Measurements from ENCODE around the gene TAF3.

The TAF3 gene

GRCh38 chr10:8055420-8056349 is 237.4 kb downstream of the TAF3 start:
- Histone ChIP-seq H3K4me3 (ENCODE audit: low read depth, low read length) (peak overlapping the region; percentile 89), H3K36me3 (peaks cover 59% of the 10 kb centered on the region), H3K27me3 (no peaks in the 10 kb centered on the region), H3K9me3 (no peaks in the 10 kb centered on the region), H3K4me1 (0 out of 2 replicates have a peak, but pooled peaks cover 4% of the 10 kb centered on the region)
- TF ChIP-seq, protein P1, sequence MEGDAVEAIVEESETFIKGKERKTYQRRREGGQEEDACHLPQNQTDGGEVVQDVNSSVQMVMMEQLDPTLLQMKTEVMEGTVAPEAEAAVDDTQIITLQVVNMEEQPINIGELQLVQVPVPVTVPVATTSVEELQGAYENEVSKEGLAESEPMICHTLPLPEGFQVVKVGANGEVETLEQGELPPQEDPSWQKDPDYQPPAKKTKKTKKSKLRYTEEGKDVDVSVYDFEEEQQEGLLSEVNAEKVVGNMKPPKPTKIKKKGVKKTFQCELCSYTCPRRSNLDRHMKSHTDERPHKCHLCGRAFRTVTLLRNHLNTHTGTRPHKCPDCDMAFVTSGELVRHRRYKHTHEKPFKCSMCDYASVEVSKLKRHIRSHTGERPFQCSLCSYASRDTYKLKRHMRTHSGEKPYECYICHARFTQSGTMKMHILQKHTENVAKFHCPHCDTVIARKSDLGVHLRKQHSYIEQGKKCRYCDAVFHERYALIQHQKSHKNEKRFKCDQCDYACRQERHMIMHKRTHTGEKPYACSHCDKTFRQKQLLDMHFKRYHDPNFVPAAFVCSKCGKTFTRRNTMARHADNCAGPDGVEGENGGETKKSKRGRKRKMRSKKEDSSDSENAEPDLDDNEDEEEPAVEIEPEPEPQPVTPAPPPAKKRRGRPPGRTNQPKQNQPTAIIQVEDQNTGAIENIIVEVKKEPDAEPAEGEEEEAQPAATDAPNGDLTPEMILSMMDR (IDR thresholded peaks at IDR 0.05; ENCODE audit: low read depth, low read length) = no peak
- DNase-seq = no peak

DNA sequence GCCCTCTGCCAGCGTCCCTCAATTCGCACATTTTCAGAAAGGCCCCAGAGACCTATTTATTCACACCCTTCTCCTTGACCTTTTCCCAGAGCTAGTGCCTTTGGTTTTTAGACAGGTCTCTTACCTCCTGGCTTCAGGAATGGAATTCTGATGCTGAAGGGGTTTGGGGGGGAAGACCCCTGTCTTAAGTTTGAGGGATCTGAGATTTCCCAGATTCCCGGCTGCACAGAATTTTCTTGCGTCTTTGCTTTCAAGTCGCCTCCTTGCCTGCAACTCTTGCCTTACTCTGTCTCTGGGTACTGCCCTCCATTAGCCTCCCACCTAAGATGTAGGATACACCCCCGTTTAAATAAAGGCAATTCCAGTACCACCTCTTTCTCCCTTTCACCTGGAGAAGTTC is 238.1 kb downstream of the TAF3 start:
- H3K36me3 ChIP-seq = peaks cover 66% of the 10 kb centered on the region
- H3K27me3 ChIP-seq = no peaks in the 10 kb centered on the region
- H3K9me3 ChIP-seq = no peaks in the 10 kb centered on the region
- H3K4me3 ChIP-seq (ENCODE audit: low read depth, low read length) = peak overlapping the region; percentile 89
- 0 out of 2 replicates have a peak, but pooled peaks cover 4% of the 10 kb centered on the region for H3K4me1 ChIP-seq
- TF ChIP-seq, protein P1 (IDR thresholded peaks at IDR 0.05; ENCODE audit: low read depth, low read length) = no peak
- no peak for DNase-seq

DNA sequence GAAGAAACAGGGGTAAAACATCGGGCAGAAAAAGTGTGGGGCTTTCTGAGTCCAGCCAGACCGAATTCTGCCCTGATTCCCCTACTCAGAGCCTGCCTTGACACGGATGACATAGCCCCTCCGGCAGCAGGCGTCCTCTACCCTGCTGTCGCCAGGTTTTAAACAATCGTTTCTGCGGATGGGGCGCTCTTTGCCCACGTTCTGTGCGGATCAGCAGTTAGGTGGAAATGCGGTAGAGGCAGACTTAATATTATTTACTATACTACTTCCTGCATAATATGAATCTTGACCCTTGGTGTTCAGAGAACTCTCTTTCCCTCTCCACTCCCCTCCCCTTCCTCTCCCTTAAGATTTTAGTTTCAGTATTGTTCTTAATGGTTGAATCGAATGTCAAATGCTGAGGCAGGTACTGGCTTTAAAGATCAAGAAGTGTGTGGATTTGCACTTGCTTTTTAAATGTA is 238.6 kb downstream of the TAF3 start:
- 0 out of 2 replicates have a peak, but pooled peaks cover 4% of the 10 kb centered on the region for H3K4me1 ChIP-seq
- no peaks in the 10 kb centered on the region for H3K9me3 ChIP-seq
- TF ChIP-seq, protein P1 (IDR thresholded peaks at IDR 0.05; ENCODE audit: low read depth, low read length) = no peak
- no peak for DNase-seq
- H3K36me3 ChIP-seq = peaks cover 71% of the 10 kb centered on the region
- peak overlapping the region; percentile 89 for H3K4me3 ChIP-seq (ENCODE audit: low read depth, low read length)
- H3K27me3 ChIP-seq = no peaks in the 10 kb centered on the region

DNA sequence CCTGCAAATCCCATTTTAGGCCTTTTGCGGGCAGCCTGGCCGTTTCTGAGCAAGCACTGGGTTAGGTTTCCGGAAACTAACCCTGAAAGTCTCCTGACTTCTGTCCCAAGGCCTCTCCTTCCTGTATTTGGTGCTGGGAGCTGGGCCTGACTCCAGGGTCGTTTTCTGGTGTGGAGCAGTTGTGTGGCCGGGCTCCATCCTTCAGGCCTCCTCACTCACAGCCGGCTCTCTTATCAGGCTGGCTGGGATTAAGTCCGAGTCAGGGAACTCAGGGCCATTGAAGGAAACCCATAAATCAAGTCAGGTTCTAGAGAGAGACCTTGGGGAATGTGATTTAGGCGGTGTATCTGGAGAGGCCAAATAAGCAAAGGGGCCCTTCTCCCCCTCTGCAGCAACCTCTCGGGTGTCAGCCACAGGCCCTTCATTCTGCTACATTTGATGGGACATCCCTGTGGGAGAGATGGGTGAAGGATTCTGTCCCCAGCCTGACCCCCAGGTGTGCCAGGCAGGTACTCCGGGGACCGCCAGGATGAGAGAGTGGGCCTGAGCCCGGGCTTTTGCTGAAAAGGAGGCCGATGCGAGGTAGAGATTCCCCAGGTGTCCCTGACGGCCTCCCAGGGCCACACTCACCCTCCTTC is 239.4 kb downstream of the TAF3 start:
- H3K27me3 ChIP-seq = no peaks in the 10 kb centered on the region
- H3K36me3 ChIP-seq = peaks cover 79% of the 10 kb centered on the region
- H3K9me3 ChIP-seq = no peaks in the 10 kb centered on the region
- no peak for DNase-seq
- peak overlapping the region; percentile 89 for H3K4me3 ChIP-seq (ENCODE audit: low read depth, low read length)
- H3K4me1 ChIP-seq = 0 out of 2 replicates have a peak, but pooled peaks cover 4% of the 10 kb centered on the region
- TF ChIP-seq, protein P1 (IDR thresholded peaks at IDR 0.05; ENCODE audit: low read depth, low read length) = no peak

- Histone ChIP-seq H3K4me3 (ENCODE audit: low read depth, low read length) (peak overlapping the region; percentile 89), H3K27me3 (no peaks in the 10 kb centered on the region), H3K9me3 (no peaks in the 10 kb centered on the region), H3K4me1 (peaks cover under 1% of the 10 kb centered on the region; the same call in 1 of the 2 replicates), H3K36me3 (peaks cover 83% of the 10 kb centered on the region)
- TF ChIP-seq, protein P1 (IDR thresholded peaks at IDR 0.05; ENCODE audit: low read depth, low read length) = no peak
- no peak for DNase-seq
Observed at GRCh38 chr10:8058274-8059111, 240.2 kb downstream of the TAF3 start.

Measured in BE2C (cell line).